Bronchial epithelial cell (primary cell): ENCODE measurements around the gene SMIM23. TPM values are rescaled to one million over a fixed set of nuclear protein-coding genes. Genes with fewer than 3 reads are reported as not detected.

Experiments used
- DNase-seq: peaks from one replicate; pipeline ENCODE4 v3.0.0-alpha.2; 2010; ENCODE audit warnings: low read depth
- FAIRE-seq: peaks from 2 replicates; lab custom pipeline; 2011; peaks lifted over from hg19 to GRCh38; lab: Jason Lieb, UNC
- H3K27me3 ChIP-seq: 2 replicates; pipeline ENCODE4 v1.5.1; 2011; ENCODE audit warnings: low read length; ENCODE audit not compliant: control insufficient read depth, insufficient read depth
- H3K36me3 ChIP-seq: 2 replicates; pipeline ENCODE4 v1.5.1; 2011; ENCODE audit warnings: low read length; ENCODE audit not compliant: control insufficient read depth, insufficient read depth
- H3K4me3 ChIP-seq: 2 replicates; pipeline ENCODE4 v1.5.1; 2011; ENCODE audit warnings: mild to moderate bottlenecking, low read depth, low read length, control low read depth
- CTCF ChIP-seq: IDR thresholded peaks from 2 replicates; pipeline ENCODE4 v1.5.1; 2011; ENCODE audit warnings: mild to moderate bottlenecking, moderate library complexity, low read length, control low read depth, inconsistent platforms; ENCODE audit not compliant: insufficient read depth, severe bottlenecking
- total RNA-seq: library from RNA; depleted of rRNA; stranded (reverse); fragments of >200 nt; gene quantifications from 2 replicates; pipeline ENCODE4 v1.2.1, GENCODE V29; 2014

SMIM23 gene
- not detected in 2 replicates for total RNA-seq

GRCh38 chr5:171785517-171785916 is at the start of gene SMIM23:
Gene SMIM23, plus strand, starts transcription at chr5:171785817. Its CDS starts 55 bp downstream, at chr5:171785872.
- H3K36me3 ChIP-seq, result no peaks in the 10 kb centered on the region
- DNase-seq (no peak), FAIRE-seq (no peak)
- no peak for TF ChIP-seq CTCF
- no peaks in the 10 kb centered on the region for H3K27me3 ChIP-seq
- H3K4me3 ChIP-seq, result no peak within 1 kb of the TSS

- no peak for TF ChIP-seq CTCF
- DNase-seq, result no peak
- no peak for FAIRE-seq
- H3K36me3 ChIP-seq, result no peaks in the 10 kb centered on the region
- H3K27me3 ChIP-seq, result no peaks in the 10 kb centered on the region
- no peak overlapping the region for H3K4me3 ChIP-seq
These were observed 48.4 kb upstream of the SMIM23 start for GRCh38 chr5:171736976-171737891.

- TF ChIP-seq CTCF, result no peak
- Histone ChIP-seq H3K27me3 (no peaks in the 10 kb centered on the region), H3K4me3 (no peak overlapping the region), H3K36me3 (no peaks in the 10 kb centered on the region)
- FAIRE-seq (no peak), DNase-seq (no peak)
These were observed 47.1 kb upstream of the SMIM23 start for GRCh38 chr5:171738501-171738900.

GRCh38 chr5:171739271-171739670 is 46.3 kb upstream of the SMIM23 start:
- Histone ChIP-seq H3K4me3 (no peak overlapping the region), H3K36me3 (no peaks in the 10 kb centered on the region), H3K27me3 (no peaks in the 10 kb centered on the region)
- no peak for TF ChIP-seq CTCF
- FAIRE-seq, result no peak
- no peak for DNase-seq

GRCh38 chr5:171743436-171744076 is 42.1 kb upstream of the SMIM23 start:
- no peak for DNase-seq
- no peak for TF ChIP-seq CTCF
- Histone ChIP-seq H3K27me3 (no peaks in the 10 kb centered on the region), H3K4me3 (no peak overlapping the region), H3K36me3 (no peaks in the 10 kb centered on the region)
- no peak for FAIRE-seq
